SK-N-SH (cell line): ENCODE results near the gene STARD13. TPM values are rescaled to one million over a fixed set of nuclear protein-coding genes. Genes with fewer than 3 reads are reported as not detected.
"Not testable (repeated sequence)": the region's sequence is repeated elsewhere in the genome, so short reads cannot be mapped to it uniquely, and the experiment has no call there.

ENCODE experiments used
- CTCF ChIA-PET: fragments of 300-600, 350-600 bp; formaldehyde crosslinking; extraction: SDS; loops from one replicate; lab custom pipeline; 2021; lab: Yijun Ruan, JAX
- POLR2A ChIA-PET: fragments of 350-600 bp; sonication (Branson Sonifier 250); formaldehyde crosslinking; extraction: SDS; loops from one replicate; lab custom pipeline; 2020; ENCODE audit warnings: antibody characterized with exemption, inconsistent platforms; lab: Yijun Ruan, JAX
- DNase-seq: peaks from one replicate; pipeline ENCODE4 v3.0.0; 2012
- H2AFZ ChIP-seq: fragments of 200-600 bp; sonication (generic); 2 replicates; pipeline ENCODE4 v1.8.1; 2016; ENCODE audit warnings: antibody characterized with exemption, mild to moderate bottlenecking, low read depth
- H3F3A ChIP-seq: fragments of 200-600 bp; sonication (generic); replicated peaks from 2 replicates; pipeline ENCODE3; 2016; ENCODE audit warnings: antibody characterized with exemption, mild to moderate bottlenecking; ENCODE audit not compliant: insufficient read depth
- H3K27ac ChIP-seq, 2 experiments: fragments of 200-500 bp in 1 of 2; fragments of 200-600 bp in 1 of 2; sonication (Bioruptor generic) in 1 of 2; sonication (generic), shearing (Covaris generic) in 1 of 2; 2 replicates each; pipeline versions ENCODE4 v1.5.1 to v1.6.1; 2014 to 2016; ENCODE audit warnings: low read depth in 2 of 2, inconsistent platforms in 1 of 2, low read length in 1 of 2, mild to moderate bottlenecking in 1 of 2, mixed read lengths in 1 of 2
- H3K27me3 ChIP-seq: fragments of 200-600 bp; sonication (generic), shearing (Covaris generic); 2 replicates; pipeline ENCODE4 v1.6.1; 2016; ENCODE audit warnings: mixed run types; ENCODE audit not compliant: insufficient read depth
- H3K36me3 ChIP-seq, 2 experiments: fragments of 200-500 bp in 1 of 2; fragments of 200-600 bp in 1 of 2; sonication (Bioruptor generic) in 1 of 2; sonication (generic) in 1 of 2; replicated peaks in 1 of 2; 2 replicates each; pipeline versions ENCODE3 to v1.5.1; 2014 to 2016; ENCODE audit warnings: low read length in 1 of 2, mild to moderate bottlenecking in 1 of 2; ENCODE audit not compliant: insufficient read depth in 2 of 2, control insufficient read depth in 1 of 2
- H3K4me1 ChIP-seq, 2 experiments: fragments of 200-500 bp in 1 of 2; fragments of 200-600 bp in 1 of 2; sonication (Bioruptor generic) in 1 of 2; sonication (generic), shearing (Covaris generic) in 1 of 2; 2 replicates each; pipeline versions ENCODE4 v1.5.1 to v1.6.1; 2014 to 2016; ENCODE audit warnings: low read depth in 1 of 2, low read length in 1 of 2, mixed run types in 1 of 2; ENCODE audit not compliant: insufficient read depth in 2 of 2, control insufficient read depth in 1 of 2
- H3K4me2 ChIP-seq: fragments of 200-600 bp; sonication (generic), shearing (Covaris generic); 2 replicates; pipeline ENCODE4 v1.6.1; 2017; ENCODE audit warnings: mixed run types
- H3K4me3 ChIP-seq, 2 experiments: fragments of 200-500 bp in 1 of 2; fragments of 200-600 bp in 1 of 2; sonication (Bioruptor generic) in 1 of 2; sonication (generic), shearing (Covaris generic) in 1 of 2; 2 replicates each; pipeline versions ENCODE4 v1.5.1 to v1.8.1; 2014 to 2016; ENCODE audit warnings: low read depth in 2 of 2, inconsistent platforms in 1 of 2, low read length in 1 of 2, mild to moderate bottlenecking in 1 of 2, mixed read lengths in 1 of 2, moderate library complexity in 1 of 2
- H3K79me2 ChIP-seq: fragments of 200-600 bp; sonication (generic); 2 replicates; pipeline ENCODE4 v1.8.1; 2017; ENCODE audit warnings: mild to moderate bottlenecking; ENCODE audit not compliant: insufficient read depth
- H3K9ac ChIP-seq: fragments of 200-600 bp; sonication (generic); 2 replicates; pipeline ENCODE4 v1.6.1; 2017; ENCODE audit warnings: mixed run types
- H3K9me2 ChIP-seq: fragments of 200-600 bp; sonication (generic); 2 replicates; pipeline ENCODE4 v1.6.1; 2017; ENCODE audit warnings: mixed run types
- H3K9me3 ChIP-seq: fragments of 200-600 bp; sonication (generic); 2 replicates; pipeline ENCODE4 v1.6.1; 2017; ENCODE audit warnings: mixed run types, mild to moderate bottlenecking, moderate library complexity
- H4K20me1 ChIP-seq: fragments of 200-600 bp; sonication (generic); 2 replicates; pipeline ENCODE4 v1.6.1; 2017; ENCODE audit warnings: mild to moderate bottlenecking, mixed run types; ENCODE audit not compliant: insufficient read depth
- EP300 ChIP-seq, 2 experiments: IDR thresholded peaks; 2 replicates each; pipeline versions ENCODE4 v1.4.0 to v1.6.1; 2012; ENCODE audit warnings: borderline replicate concordance in 1 of 2, low read depth in 1 of 2, low read length in 1 of 2
- FOXM1 ChIP-seq: IDR thresholded peaks from 2 replicates; pipeline ENCODE4 v1.4.0; 2012; ENCODE audit warnings: low read depth, mild to moderate bottlenecking
- GATA2 ChIP-seq: sonication (generic); formaldehyde crosslinking; IDR thresholded peaks from 2 replicates; pipeline ENCODE4 v1.5.0; 2020; ENCODE audit warnings: mild to moderate bottlenecking, missing genetic modification reagents
- JUND ChIP-seq: IDR thresholded peaks from 2 replicates; pipeline ENCODE4 v1.4.0; 2012
- MEF2A ChIP-seq: IDR thresholded peaks from 2 replicates; pipeline ENCODE4 v1.4.0; 2012; ENCODE audit warnings: low read depth, borderline replicate concordance
- MXI1 ChIP-seq: IDR thresholded peaks from 2 replicates; pipeline ENCODE4 v1.6.1; 2012; ENCODE audit warnings: mild to moderate bottlenecking, low read depth, low read length, improper control_type of control experiment
- PBX3 ChIP-seq: IDR thresholded peaks from 2 replicates; pipeline ENCODE4; 2012
- RXRA ChIP-seq: IDR thresholded peaks from 2 replicates; pipeline ENCODE4 v1.4.0; 2012; ENCODE audit warnings: low read depth, mild to moderate bottlenecking, borderline replicate concordance
- SIN3A ChIP-seq: IDR thresholded peaks from 2 replicates; pipeline ENCODE4 v1.6.1; 2012; ENCODE audit warnings: low read depth, mild to moderate bottlenecking, low read length, moderate library complexity, borderline replicate concordance
- TAF1 ChIP-seq: IDR thresholded peaks from 2 replicates; pipeline ENCODE4 v1.6.1; 2012; ENCODE audit warnings: low read depth, mild to moderate bottlenecking, low read length, moderate library complexity, borderline replicate concordance
- TCF12 ChIP-seq: IDR thresholded peaks from 2 replicates; pipeline ENCODE4 v1.4.0; 2012
- YY1 ChIP-seq: IDR thresholded peaks from 2 replicates; pipeline ENCODE4 v1.4.0; 2012; ENCODE audit warnings: low read depth, mild to moderate bottlenecking
- WGBS: methylation state at CpG from one replicate; pipeline ENCODE4 v1.1.6; 2017; ENCODE audit warnings: low lambda C conversion rate; 5-methylcytosine and 5-hydroxymethylcytosine counted together
- polyA plus RNA-seq, 3 experiments: library from polyadenylated mRNA; depleted of rRNA; stranded (reverse); fragments of >200 nt; gene quantifications; 2 replicates each; pipeline ENCODE4 v1.2.3, GENCODE V29; 2012

The STARD13 gene
- polyA plus RNA-seq, 1 of the 3 experiments (the other 2 are of a cell fraction), result 5.7 TPM

GRCh38 chr13:33178209-33178840, 107.2 kb downstream of the STARD13 start:
- WGBS, result 61% methylated on average over 4 of the region's 4 CpGs
- H3K9me3 ChIP-seq, result no peaks in the 10 kb centered on the region
- no peak for DNase-seq
- H3F3A ChIP-seq, result peaks cover 9% of the 10 kb centered on the region
- peak overlapping the region; percentile 53 to 75; a peak in 3 of 4 replicates for H3K27ac ChIP-seq
- no peak overlapping the region for H3K9ac ChIP-seq
- H3K79me2 ChIP-seq, result peaks cover 23% of the 10 kb centered on the region; the same call in 1 of the 2 replicates
- H3K9me2 ChIP-seq, result no peaks in the 10 kb centered on the region
- H3K4me2 ChIP-seq, result no peak overlapping the region
- no peak for TF ChIP-seq YY1
- 0 out of 2 replicates have a peak, but pooled peaks have one; percentile 9 for TF ChIP-seq PBX3
- TF ChIP-seq TCF12, result peak; percentile 65
- TF ChIP-seq GATA2 (CRISPR knock-in tag), result no peak
- TF ChIP-seq FOXM1, result 0 out of 2 replicates have a peak, but pooled peaks have one; percentile 25
- TF ChIP-seq EP300 (IDR thresholded peaks at IDR 0.05; ENCODE audit: borderline replicate concordance in 1 of 2, low read depth in 1 of 2, low read length in 1 of 2), result 0 out of 4 replicates have a peak, but pooled peaks of 1 of the 2 experiments have one; percentile 4
- no peak for TF ChIP-seq RXRA
- ChIA-PET POLR2A (no interaction called here), CTCF (no interaction called here)
- no peaks in the 10 kb centered on the region for H3K36me3 ChIP-seq
- H2AFZ ChIP-seq, result no peak overlapping the region
- H3K27me3 ChIP-seq, result no peaks in the 10 kb centered on the region
- H3K4me3 ChIP-seq, result no peak overlapping the region
- H3K4me1 ChIP-seq, result peaks cover 26 to 54% of the 10 kb centered on the region in 2 experiments; a peak in 3 of 4 replicates
- H4K20me1 ChIP-seq, result no peaks in the 10 kb centered on the region

GRCh38 chr13:33177340-33178208, 108.0 kb downstream of the STARD13 start:
- POLR2A ChIA-PET, CTCF ChIA-PET, H3K4me2 ChIP-seq, DNase-seq, H3F3A ChIP-seq, H3K9me3 ChIP-seq, H4K20me1 ChIP-seq, H3K4me3 ChIP-seq, H3K9ac ChIP-seq, H3K9me2 ChIP-seq, H3K36me3 ChIP-seq, H3K27me3 ChIP-seq, H2AFZ ChIP-seq: not testable (repeated sequence)
- 90% methylated on average over 4 of the region's 4 CpGs for WGBS
- Histone ChIP-seq H3K79me2 (peaks cover 16% of the 10 kb centered on the region; the same call in 1 of the 2 replicates), H3K27ac (peak overlapping the region; percentile 53 to 75; a peak in 2 of 4 replicates), H3K4me1 (peaks cover 20 to 56% of the 10 kb centered on the region in 2 experiments; a peak in 3 of 4 replicates)

GRCh38 chr13:33176526-33176925, 109.0 kb downstream of the STARD13 start:
- Histone ChIP-seq H3K4me1 (peaks cover 19 to 59% of the 10 kb centered on the region in 2 experiments; a peak in 3 of 4 replicates), H2AFZ (no peak overlapping the region), H4K20me1 (no peaks in the 10 kb centered on the region), H3K27ac (no peak overlapping the region), H3K4me2 (no peak overlapping the region), H3K9me2 (no peaks in the 10 kb centered on the region), H3K36me3 (no peaks in the 10 kb centered on the region), H3F3A (peaks cover 9% of the 10 kb centered on the region), H3K9me3 (no peaks in the 10 kb centered on the region), H3K9ac (no peak overlapping the region), H3K27me3 (no peaks in the 10 kb centered on the region), H3K79me2 (peaks cover 11% of the 10 kb centered on the region; the same call in 1 of the 2 replicates), H3K4me3 (no peak overlapping the region)
- no peak for DNase-seq
- ChIA-PET CTCF (no interaction called here), POLR2A (no interaction called here)
- WGBS, result 71% methylated on average over 1 of the region's 1 CpG
- TF ChIP-seq TAF1 (no peak), JUND (no peak), SIN3A (no peak), MEF2A (no peak), MXI1 (no peak)
